VCaP (cell line): ENCODE data around the gene SLC6A11.

Experiments
- H3K27ac ChIP-seq: fragments of 450-650 bp; 2 replicates; pipeline ENCODE4 v1.5.1; 2017
- TF ChIP-seq, protein P1 (sequence below): fragments of 450-650 bp; conservative IDR thresholded peaks from 2 replicates; pipeline ENCODE4 v1.5.1; 2017; ENCODE audit warnings: mild to moderate bottlenecking, moderate library complexity

Gene SLC6A11

GRCh38 chr3:10932596-10932995 lies 116.6 kb downstream of the SLC6A11 start:
- no peak overlapping the region for H3K27ac ChIP-seq
- TF ChIP-seq, protein P1, sequence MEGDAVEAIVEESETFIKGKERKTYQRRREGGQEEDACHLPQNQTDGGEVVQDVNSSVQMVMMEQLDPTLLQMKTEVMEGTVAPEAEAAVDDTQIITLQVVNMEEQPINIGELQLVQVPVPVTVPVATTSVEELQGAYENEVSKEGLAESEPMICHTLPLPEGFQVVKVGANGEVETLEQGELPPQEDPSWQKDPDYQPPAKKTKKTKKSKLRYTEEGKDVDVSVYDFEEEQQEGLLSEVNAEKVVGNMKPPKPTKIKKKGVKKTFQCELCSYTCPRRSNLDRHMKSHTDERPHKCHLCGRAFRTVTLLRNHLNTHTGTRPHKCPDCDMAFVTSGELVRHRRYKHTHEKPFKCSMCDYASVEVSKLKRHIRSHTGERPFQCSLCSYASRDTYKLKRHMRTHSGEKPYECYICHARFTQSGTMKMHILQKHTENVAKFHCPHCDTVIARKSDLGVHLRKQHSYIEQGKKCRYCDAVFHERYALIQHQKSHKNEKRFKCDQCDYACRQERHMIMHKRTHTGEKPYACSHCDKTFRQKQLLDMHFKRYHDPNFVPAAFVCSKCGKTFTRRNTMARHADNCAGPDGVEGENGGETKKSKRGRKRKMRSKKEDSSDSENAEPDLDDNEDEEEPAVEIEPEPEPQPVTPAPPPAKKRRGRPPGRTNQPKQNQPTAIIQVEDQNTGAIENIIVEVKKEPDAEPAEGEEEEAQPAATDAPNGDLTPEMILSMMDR = no peak

- TF ChIP-seq, protein P1 = no peak
- no peak overlapping the region for H3K27ac ChIP-seq
Observed at GRCh38 chr3:10933021-10933420, 117.0 kb downstream of the SLC6A11 start.

GRCh38 chr3:10933470-10933804 lies 117.4 kb downstream of the SLC6A11 start:
- H3K27ac ChIP-seq = no peak overlapping the region
- TF ChIP-seq, protein P1 = no peak

- TF ChIP-seq, protein P1 = no peak
- H3K27ac ChIP-seq = no peak overlapping the region
Observed at GRCh38 chr3:10933805-10934481, 117.9 kb downstream of the SLC6A11 start.

DNA sequence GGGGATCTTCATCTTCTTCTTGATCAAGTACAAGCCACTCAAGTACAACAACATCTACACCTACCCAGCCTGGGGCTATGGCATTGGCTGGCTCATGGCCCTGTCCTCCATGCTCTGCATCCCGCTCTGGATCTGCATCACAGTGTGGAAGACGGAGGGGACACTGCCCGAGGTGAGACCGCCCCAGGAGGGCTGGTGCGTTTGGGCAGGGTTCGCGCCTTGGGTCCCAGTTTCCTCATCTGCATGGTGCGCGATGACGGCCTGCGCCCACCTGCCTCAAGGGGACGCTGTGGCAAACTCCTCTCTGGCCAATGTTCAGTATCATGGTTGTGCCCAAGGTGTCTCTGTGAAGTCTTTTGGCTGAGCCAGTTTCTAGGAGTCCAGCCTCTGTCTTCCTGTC lies 119.0 kb downstream of the SLC6A11 start:
- H3K27ac ChIP-seq = no peak overlapping the region
- TF ChIP-seq, protein P1 = no peak

DNA sequence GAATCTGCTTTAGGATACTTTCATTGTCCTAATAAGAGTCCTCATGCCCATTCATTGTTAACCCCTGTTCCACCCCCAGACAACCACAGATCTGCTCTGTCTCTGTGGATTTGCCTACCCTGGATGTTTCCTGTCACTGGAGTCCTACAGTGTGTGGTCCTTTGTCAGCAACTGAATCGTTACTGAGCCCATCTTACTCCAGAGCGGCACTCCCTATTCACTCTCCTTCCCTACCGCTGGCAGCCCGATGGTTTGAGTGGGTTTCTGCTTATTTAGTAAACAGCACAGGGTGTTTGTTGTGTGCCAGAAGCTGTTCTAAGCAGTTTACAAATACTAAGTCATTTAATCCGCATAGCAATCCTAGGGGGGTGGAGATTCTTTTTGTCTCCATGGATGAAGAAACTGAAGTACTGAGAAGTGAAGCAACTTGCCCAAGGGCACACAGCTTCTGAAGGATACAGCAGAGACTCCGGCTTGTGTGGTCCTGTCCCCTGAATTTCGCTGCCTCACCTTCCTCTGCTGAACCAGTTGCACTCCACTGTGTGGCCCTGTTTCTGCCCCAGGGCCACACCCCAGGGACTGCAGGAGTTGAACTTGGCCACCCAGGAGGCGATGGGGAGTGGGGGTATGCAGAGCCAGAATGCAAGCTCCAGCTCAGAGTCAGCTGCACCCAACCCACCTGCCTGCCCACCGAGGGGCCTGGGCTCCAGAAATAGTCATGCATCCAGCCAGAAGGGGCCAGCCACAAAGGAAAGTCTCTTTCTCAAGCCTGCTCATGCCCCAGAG lies 120.0 kb downstream of the SLC6A11 start:
- TF ChIP-seq, protein P1 = no peak
- no peak overlapping the region for H3K27ac ChIP-seq

DNA sequence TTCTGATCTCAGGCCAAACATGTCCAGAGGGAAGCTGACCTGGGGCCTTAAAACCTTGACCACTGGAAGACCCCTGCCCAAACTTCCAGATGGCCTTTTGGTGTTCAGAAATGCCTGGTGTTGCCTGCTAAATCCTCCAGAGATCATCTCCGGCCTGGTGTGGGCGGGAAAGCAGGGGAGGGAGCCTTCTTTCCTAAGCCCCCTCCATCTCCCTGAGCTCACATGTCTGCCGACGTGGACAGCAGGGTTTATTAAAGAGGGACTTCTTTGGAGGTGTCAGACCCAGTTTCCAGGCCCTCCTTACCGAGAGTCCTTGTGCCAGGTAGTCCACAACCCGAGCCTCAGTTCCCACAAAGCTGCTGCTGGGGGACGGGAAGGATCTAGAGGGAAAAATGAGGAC lies 120.7 kb downstream of the SLC6A11 start:
- no peak overlapping the region for H3K27ac ChIP-seq
- TF ChIP-seq, protein P1 = no peak
